ENCODE data around the gene NFS1. TPM values are rescaled to one million over a fixed set of nuclear protein-coding genes. Genes with fewer than 3 reads are reported as not detected.

The NFS1 gene
- total and polyA plus RNA-seq, 2 donors (not counting 1 experiment from before 2014, with no cell fraction given), result 29.0 to 30.6 TPM

DNA sequence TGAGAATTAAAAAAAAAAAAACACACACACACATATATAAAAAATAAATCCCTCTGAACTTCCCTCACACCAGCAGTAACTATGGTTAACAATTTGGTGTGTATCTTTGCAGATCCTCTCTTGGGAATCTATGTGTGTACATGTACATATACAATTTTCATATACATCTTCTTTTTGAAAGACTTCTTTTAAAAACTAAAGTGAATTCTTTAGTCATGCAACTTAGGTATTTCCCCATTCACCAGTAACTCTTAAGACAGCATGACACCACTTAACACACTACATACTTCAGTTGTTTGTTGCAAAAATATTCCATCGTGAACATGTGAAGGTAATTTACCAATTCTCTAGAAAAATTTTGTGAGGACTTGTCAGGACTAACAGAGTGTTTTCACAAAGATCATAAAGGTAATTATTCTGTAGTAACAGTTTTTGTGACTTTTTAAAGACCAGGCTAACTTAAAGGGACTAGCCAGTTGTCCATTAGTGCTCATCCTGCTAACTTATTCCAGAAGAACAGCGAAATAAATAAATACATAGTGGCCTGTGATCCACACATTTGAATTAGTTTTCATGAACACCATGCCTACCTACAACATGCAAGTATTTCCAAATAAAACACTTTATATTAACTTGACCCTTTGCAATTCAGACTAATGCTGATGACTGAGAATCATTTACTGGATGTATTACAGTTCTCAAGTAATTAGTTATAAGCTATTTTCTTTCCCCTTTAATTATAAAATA, 30.9 kb upstream of the NFS1 start:
- intact Hi-C loops (cut with micrococcal nuclease), result loop anchor here (2.0 to 10.0 kb wide), 2 partner anchors 15 to 45 kb away; partner anchors contain the start of gene PHF20
- Histone ChIP-seq H3K4me1 (ENCODE audit: control insufficient read depth in 2 of 2, insufficient read depth in 2 of 2, low read length in 2 of 2) (peaks cover 9 to 10% of the 10 kb centered on the region in 2 donors), H3K9ac (ENCODE audit: low read length) (no peak overlapping the region), H3K4me3 (ENCODE audit: control extremely low read depth in 1 of 5, extremely low read depth in 1 of 5, insufficient read depth in 1 of 5, low read depth in 2 of 5, low read length in 4 of 5) (no peak overlapping the region), H3K4me2 (replicated peaks; ENCODE audit: low read depth, low read length, poor library complexity, severe bottlenecking) (no peak overlapping the region), H3K9me3 (ENCODE audit: control extremely low read depth in 1 of 3, control insufficient read depth in 2 of 3, insufficient read depth in 1 of 3, low read length in 2 of 3) (no peaks in the 10 kb centered on the region), H4K20me1 (ENCODE audit: control insufficient read depth, insufficient read depth, low read length, poor library complexity, severe bottlenecking) (peaks cover 98% of the 10 kb centered on the region), H3K27ac (ENCODE audit: low read length in 2 of 2) (no peak overlapping the region), H2AFZ (ENCODE audit: insufficient read depth, low read depth, low read length, poor library complexity, severe bottlenecking) (no peak overlapping the region), H3K27me3 (replicated peaks in 1 of 4; ENCODE audit: control extremely low read depth in 1 of 4, control insufficient read depth in 3 of 4, insufficient read depth in 4 of 4, low read length in 3 of 4) (no peaks in the 10 kb centered on the region), H3K36me3 (replicated peaks in 1 of 2; ENCODE audit: control extremely low read depth in 1 of 2, control insufficient read depth in 1 of 2, extremely low read depth in 1 of 2, insufficient read depth in 2 of 2, low read length in 1 of 2) (peaks cover 8 to 95% of the 10 kb centered on the region in 2 experiments), H3K79me2 (ENCODE audit: control insufficient read depth, insufficient read depth, low read length) (peaks cover 98% of the 10 kb centered on the region)
- TF ChIP-seq EZH2 (IDR thresholded peaks at IDR 0.05; ENCODE audit: borderline replicate concordance, insufficient read depth, low read depth, low read length, poor library complexity, severe bottlenecking), result no peak
- TF ChIP-seq, protein P1, sequence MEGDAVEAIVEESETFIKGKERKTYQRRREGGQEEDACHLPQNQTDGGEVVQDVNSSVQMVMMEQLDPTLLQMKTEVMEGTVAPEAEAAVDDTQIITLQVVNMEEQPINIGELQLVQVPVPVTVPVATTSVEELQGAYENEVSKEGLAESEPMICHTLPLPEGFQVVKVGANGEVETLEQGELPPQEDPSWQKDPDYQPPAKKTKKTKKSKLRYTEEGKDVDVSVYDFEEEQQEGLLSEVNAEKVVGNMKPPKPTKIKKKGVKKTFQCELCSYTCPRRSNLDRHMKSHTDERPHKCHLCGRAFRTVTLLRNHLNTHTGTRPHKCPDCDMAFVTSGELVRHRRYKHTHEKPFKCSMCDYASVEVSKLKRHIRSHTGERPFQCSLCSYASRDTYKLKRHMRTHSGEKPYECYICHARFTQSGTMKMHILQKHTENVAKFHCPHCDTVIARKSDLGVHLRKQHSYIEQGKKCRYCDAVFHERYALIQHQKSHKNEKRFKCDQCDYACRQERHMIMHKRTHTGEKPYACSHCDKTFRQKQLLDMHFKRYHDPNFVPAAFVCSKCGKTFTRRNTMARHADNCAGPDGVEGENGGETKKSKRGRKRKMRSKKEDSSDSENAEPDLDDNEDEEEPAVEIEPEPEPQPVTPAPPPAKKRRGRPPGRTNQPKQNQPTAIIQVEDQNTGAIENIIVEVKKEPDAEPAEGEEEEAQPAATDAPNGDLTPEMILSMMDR (IDR thresholded peaks at IDR 0.05), result no peak
- ChIA-PET POLR2A (interaction anchor here (0.9 to 1.2 kb wide), 2 partner anchors 28 to 31 kb away, joined by 3 read pairs; partner anchors contain the start of genes NFS1 and ROMO1), CTCF (interaction anchor here (1.3 kb wide), 1 partner anchor 9 kb away, joined by 8 read pairs; no protein-coding TSS in a partner anchor)
- Mint-ChIP-seq H3K4me3 (no peak overlapping the region), H3K27ac (no peak overlapping the region), H3K27me3 (no peaks in the 10 kb centered on the region), H3K4me1 (peaks cover 28% of the 10 kb centered on the region), H3K9me3 (ENCODE audit: insufficient read depth) (no peaks in the 10 kb centered on the region)
- 100% methylated on average over 1 of the region's 2 CpGs for WGBS (ENCODE audit: insufficient coverage)
- ATAC-seq (ENCODE audit: low read depth) (no peak), DNase-seq (no peak)

DNA sequence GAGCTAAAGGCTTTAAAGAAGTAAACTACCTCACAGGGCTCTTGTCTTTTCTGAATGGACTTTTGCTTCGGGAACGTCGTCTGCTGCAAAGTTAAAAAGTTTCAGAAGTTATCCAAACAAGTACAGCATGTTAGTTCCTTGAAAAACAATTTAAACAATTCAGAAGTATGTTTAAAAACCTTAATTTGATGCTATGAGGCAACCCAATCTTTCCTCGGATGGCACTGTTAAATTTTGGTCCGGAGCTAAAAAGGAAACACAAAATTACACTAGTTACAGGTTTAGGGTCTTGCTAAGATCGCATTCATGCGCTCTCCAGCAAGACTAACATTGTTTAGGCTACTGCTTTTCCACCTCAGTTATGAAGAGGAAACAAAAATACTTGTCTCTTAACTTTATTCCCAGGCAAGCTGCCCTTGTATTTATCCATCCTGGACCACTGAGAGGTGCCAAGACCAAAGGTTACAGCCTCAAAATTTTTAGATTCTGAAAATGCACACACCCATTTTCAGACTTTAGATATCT, 30.2 kb upstream of the NFS1 start:
- H3K4me3 Mint-ChIP-seq, result no peak overlapping the region
- Histone ChIP-seq H3K27ac (ENCODE audit: low read length in 2 of 2) (no peak overlapping the region), H3K36me3 (replicated peaks in 1 of 2; ENCODE audit: control extremely low read depth in 1 of 2, control insufficient read depth in 1 of 2, extremely low read depth in 1 of 2, insufficient read depth in 2 of 2, low read length in 1 of 2) (peaks cover 14 to 95% of the 10 kb centered on the region in 2 experiments), H3K27me3 (replicated peaks in 1 of 4; ENCODE audit: control extremely low read depth in 1 of 4, control insufficient read depth in 3 of 4, insufficient read depth in 4 of 4, low read length in 3 of 4) (no peaks in the 10 kb centered on the region), H3K4me3 (ENCODE audit: control extremely low read depth in 1 of 5, extremely low read depth in 1 of 5, insufficient read depth in 1 of 5, low read depth in 2 of 5, low read length in 4 of 5) (no peak overlapping the region), H3K9ac (ENCODE audit: low read length) (no peak overlapping the region), H3K4me1 (ENCODE audit: control insufficient read depth in 2 of 2, insufficient read depth in 2 of 2, low read length in 2 of 2) (peaks cover 3 to 4% of the 10 kb centered on the region in 2 donors), H2AFZ (ENCODE audit: insufficient read depth, low read depth, low read length, poor library complexity, severe bottlenecking) (no peak overlapping the region), H3K79me2 (ENCODE audit: control insufficient read depth, insufficient read depth, low read length) (peaks cover 96% of the 10 kb centered on the region), H3K9me3 (ENCODE audit: control extremely low read depth in 1 of 3, control insufficient read depth in 2 of 3, insufficient read depth in 1 of 3, low read length in 2 of 3) (no peaks in the 10 kb centered on the region), H3K4me2 (replicated peaks; ENCODE audit: low read depth, low read length, poor library complexity, severe bottlenecking) (no peak overlapping the region), H4K20me1 (ENCODE audit: control insufficient read depth, insufficient read depth, low read length, poor library complexity, severe bottlenecking) (peaks cover 96% of the 10 kb centered on the region)
- DNase-seq, result no peak
- TF ChIP-seq, protein P1 (IDR thresholded peaks at IDR 0.05), result no peak
- TF ChIP-seq EZH2 (IDR thresholded peaks at IDR 0.05; ENCODE audit: borderline replicate concordance, insufficient read depth, low read depth, low read length, poor library complexity, severe bottlenecking), result no peak
- H3K9me3 Mint-ChIP-seq (ENCODE audit: insufficient read depth), result no peaks in the 10 kb centered on the region
- POLR2A ChIA-PET, result interaction anchor here (0.9 to 1.1 kb wide), 2 partner anchors 13 to 28 kb away, joined by 3 to 4 read pairs; partner anchors contain the start of gene RBM39
- WGBS (ENCODE audit: insufficient coverage), result 96% methylated on average over 4 of the region's 7 CpGs
- CTCF ChIA-PET, result no interaction called here
- no peak for ATAC-seq (ENCODE audit: low read depth)
- no peak overlapping the region for H3K27ac Mint-ChIP-seq
- H3K27me3 Mint-ChIP-seq, result no peaks in the 10 kb centered on the region
- intact Hi-C loops (cut with micrococcal nuclease), result loop anchor here (10.0 kb wide), 1 partner anchor 45 kb away; the partner anchor contains the start of gene PHF20
- H3K4me1 Mint-ChIP-seq, result peaks cover 21% of the 10 kb centered on the region
